Tibial nerve (tissue), 4 donors: ENCODE measurements around the gene BLM.

ENCODE experiments used
- CTCF ChIP-seq, 5 experiments: fragments of 200-600 bp in 3 of 5; fragments of 450-650 bp in 2 of 5; sonication (generic) in 3 of 5; IDR thresholded peaks; one replicate each; pipeline ENCODE4 v1.5.1; 2016 to 2019; ENCODE audit warnings: antibody characterized with exemption in 5 of 5, mild to moderate bottlenecking in 3 of 5, moderate library complexity in 2 of 5
- EP300 ChIP-seq, 2 donors: sonication (generic); formaldehyde crosslinking; IDR thresholded peaks; one replicate each; pipeline ENCODE4 v1.6.1; 2017; ENCODE audit warnings: antibody characterized with exemption in 2 of 2, mild to moderate bottlenecking in 1 of 2
- POLR2A ChIP-seq, 2 donors: fragments of 450-650 bp; IDR thresholded peaks; one replicate each; pipeline ENCODE4 v1.6.1; 2017; ENCODE audit warnings: antibody characterized with exemption in 2 of 2, mild to moderate bottlenecking in 2 of 2, moderate library complexity in 2 of 2

- TF ChIP-seq CTCF (IDR thresholded peaks at IDR 0.05) (no peak), POLR2A (IDR thresholded peaks at IDR 0.05) (no peak), EP300 (IDR thresholded peaks at IDR 0.05) (no peak)
Measured at GRCh38 chr15:90760661-90761232, 43.6 kb downstream of the BLM start.
